IPS-NIHi7 (cell line): ENCODE data around the gene TRAF3.

Experiments
- DNase-seq: peaks from one replicate; pipeline ENCODE4 v3.0.0; 2012; ENCODE audit warnings: mixed read lengths; ENCODE audit errors: extremely low spot score

The TRAF3 gene

GRCh38 chr14:102778338-102779083 lies 1.3 kb downstream of the TRAF3 start:
- DNase-seq, result no peak

DNA sequence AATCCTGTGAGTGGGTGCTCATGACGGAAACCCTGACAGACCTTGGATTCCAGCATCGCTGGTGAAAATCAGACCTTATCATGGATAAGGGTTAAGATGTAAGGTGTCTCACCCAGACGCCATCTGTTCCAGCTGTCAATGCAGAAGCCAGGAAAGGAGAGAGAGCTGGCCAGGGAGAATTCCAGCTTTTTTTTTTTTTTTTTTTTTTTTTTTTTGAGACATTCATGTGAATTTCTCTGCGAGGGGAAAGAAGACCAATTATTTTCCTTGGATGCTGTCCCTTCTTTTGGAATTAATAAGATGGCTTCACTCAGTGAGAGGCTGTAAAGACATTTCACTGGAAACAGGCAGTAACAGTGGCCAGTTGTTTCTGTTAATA lies 1.8 kb downstream of the TRAF3 start:
- DNase-seq, result no peak

GRCh38 chr14:102779574-102780315 lies 2.5 kb downstream of the TRAF3 start:
- no peak for DNase-seq

DNA sequence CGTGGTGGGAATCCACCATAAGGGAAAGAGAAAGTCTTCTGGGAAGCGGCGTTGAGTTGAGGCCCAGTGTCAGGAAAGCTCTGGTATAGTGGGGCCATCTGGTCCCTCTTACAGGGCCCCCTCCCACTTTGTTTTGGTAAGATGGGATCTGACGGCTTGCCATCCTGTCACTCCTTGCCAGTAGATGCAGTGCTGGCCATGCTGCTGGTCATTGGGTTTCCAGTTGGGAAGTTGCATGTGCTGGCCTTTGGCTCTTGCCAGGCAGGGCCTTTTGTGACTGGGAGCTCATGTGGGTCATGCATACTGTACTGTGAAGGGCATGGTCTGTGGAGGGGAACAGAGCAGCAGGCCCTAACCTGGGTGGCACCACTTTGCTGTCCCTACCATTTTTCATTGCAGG lies 3.8 kb downstream of the TRAF3 start:
- no peak for DNase-seq

- DNase-seq, result no peak
Observed at GRCh38 chr14:102782974-102783373, 5.7 kb downstream of the TRAF3 start.

- no peak for DNase-seq
Observed at GRCh38 chr14:102784892-102785594, 7.8 kb downstream of the TRAF3 start.

- no peak for DNase-seq
Observed at GRCh38 chr14:102785595-102785963, 8.3 kb downstream of the TRAF3 start.

DNA sequence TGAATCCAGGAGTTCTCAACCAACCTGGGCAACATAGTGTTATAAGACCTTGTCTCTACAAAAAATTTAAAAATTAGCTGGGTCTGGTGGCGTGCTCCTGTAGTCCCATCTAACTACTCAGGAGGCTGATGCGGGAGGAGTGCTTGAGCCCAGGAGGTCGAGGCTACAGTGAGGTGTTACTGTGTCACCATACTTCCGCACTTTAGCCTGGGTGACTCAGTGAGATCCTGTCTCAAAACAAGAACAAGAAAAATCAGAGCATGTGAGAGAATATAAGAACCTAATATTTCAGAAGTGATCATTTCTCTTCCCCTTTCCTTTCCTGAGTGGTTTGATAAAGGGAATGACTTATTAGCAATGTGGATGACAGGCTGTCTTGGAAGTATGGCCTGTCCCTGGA lies 9.5 kb downstream of the TRAF3 start:
- no peak for DNase-seq

- DNase-seq, result no peak
Observed at GRCh38 chr14:102789349-102789748, 12.1 kb downstream of the TRAF3 start.

DNA sequence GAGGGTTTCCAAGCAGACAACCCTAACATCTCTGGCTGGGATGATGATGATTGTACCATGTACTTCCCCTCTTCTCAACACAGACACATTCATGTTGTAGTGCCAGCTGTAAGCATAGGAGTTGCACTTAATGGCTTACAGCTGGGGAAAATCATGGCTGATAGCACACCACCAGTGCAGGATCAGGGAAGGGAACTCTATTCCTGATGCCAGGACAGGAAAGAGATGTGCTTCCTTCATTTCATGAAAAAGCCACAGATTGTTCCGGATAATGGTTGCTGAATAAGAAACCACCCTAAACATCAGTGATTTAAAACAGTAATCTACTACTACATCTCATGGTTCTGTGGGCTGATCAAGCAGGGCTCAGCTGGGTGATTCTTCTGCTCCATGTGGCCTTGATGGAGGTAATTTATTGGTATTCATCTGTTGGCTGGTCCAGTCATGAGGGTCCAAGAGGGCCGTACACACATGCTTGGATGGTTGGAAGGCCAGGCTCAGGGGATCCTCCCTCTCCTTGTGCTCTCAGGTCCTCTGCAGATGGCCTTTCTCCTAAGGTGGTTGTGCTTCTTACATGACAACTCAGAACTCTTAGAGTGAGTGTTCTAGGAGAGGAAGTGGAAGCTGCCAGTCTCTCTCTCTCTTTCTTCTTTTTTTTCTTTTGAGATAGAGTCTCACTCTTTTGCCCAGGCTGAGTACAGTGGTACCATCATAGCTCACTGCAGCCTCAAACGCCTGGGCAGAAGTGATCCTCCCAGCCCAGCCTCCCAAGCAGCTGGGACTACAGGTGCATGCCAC lies 16.5 kb downstream of the TRAF3 start:
- no peak for DNase-seq

GRCh38 chr14:102795060-102795925 lies 18.0 kb downstream of the TRAF3 start:
- peak; percentile 26 for DNase-seq

GRCh38 chr14:102796661-102797190 lies 19.5 kb downstream of the TRAF3 start:
- peak; percentile 12 for DNase-seq

- no peak for DNase-seq
Observed at GRCh38 chr14:102798926-102799325, 21.7 kb downstream of the TRAF3 start.

GRCh38 chr14:102799684-102800562 lies 22.7 kb downstream of the TRAF3 start:
- DNase-seq, result no peak

- DNase-seq, result no peak
Observed at GRCh38 chr14:102802834-102803523, 25.7 kb downstream of the TRAF3 start.

DNA sequence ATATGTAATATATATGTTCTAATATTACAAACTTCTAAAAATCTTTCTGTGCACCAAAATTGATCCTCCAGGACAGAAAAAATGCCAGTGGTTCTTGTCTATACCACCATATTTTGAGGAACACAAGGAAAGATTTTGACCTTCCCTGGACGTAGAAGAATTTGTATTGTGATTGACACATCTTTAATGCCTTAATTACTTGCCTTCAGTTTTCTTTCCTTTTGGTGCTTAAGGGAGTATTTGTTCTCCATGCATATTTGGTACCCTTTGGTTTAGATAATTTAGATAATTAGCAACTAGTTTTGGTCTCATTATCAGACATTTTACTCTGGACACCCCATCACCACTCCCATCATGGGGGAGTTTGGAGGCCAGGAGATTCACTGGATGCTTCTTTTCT lies 27.6 kb downstream of the TRAF3 start:
- DNase-seq, result no peak

DNA sequence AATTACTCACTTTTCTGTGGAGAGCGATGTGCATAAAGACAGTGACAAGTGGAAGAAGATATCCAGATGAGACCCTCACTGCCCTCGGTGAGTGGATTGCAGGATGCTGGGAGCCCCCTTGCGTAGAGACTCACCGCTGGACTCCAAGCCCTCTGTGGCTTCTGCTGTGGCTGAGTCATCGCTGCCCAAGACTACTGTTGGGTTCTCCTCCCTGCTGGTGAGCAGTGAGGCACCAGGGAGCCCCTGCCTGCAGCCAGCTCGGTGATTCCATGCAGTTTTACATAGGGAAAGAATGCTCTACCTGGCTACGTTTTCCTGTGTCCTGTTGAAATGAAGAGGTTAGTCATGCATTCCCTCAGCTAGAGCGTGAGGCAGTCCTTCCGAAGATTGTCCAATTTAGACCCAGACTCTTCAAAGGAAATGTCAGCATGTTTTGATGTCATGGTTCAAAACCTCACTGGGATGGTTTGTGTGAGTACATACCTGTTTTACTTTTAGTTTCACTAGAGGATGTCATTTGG lies 28.2 kb downstream of the TRAF3 start:
- DNase-seq, result peak; percentile 67

GRCh38 chr14:102805941-102806340 lies 28.7 kb downstream of the TRAF3 start:
- DNase-seq, result no peak

GRCh38 chr14:102806447-102806846 lies 29.2 kb downstream of the TRAF3 start:
- no peak for DNase-seq
